Nephron (organoid): Measurements from ENCODE around the gene CISD1.
"Not testable (repeated sequence)": the region's sequence is repeated elsewhere in the genome, so short reads cannot be mapped to it uniquely, and the experiment has no call there.

Experiments used
- H3K27ac Mint-ChIP-seq, 3 experiments: 2 replicates each; pipeline ENCODE4 v1.8.0; 2020; ENCODE audit warnings: mixed read lengths in 3 of 3, mild to moderate bottlenecking in 2 of 3, moderate library complexity in 1 of 3
- H3K27me3 Mint-ChIP-seq: 2 replicates; pipeline ENCODE4 v1.8.0; 2021; ENCODE audit warnings: low read depth, mild to moderate bottlenecking, moderate library complexity, mixed read lengths
- H3K36me3 Mint-ChIP-seq: 2 replicates; pipeline ENCODE4 v1.8.0; 2020; ENCODE audit warnings: low read depth, mixed read lengths
- H3K4me1 Mint-ChIP-seq: 2 replicates; pipeline ENCODE4 v1.8.0; 2020; ENCODE audit warnings: mixed read lengths
- H3K4me3 Mint-ChIP-seq, 3 experiments: 2 replicates each; pipeline ENCODE4 v1.8.0; 2020; ENCODE audit warnings: mild to moderate bottlenecking in 3 of 3, mixed read lengths in 3 of 3, moderate library complexity in 2 of 3
- H3K9me3 Mint-ChIP-seq: 2 replicates; pipeline ENCODE4 v1.8.0; 2020; ENCODE audit warnings: mixed read lengths
- CTCF ChIP-seq, 3 experiments: fragments of 200-600 bp; sonication (generic); IDR thresholded peaks; one replicate each; pipeline ENCODE4 v1.5.0; 2021; ENCODE audit warnings: antibody characterized with exemption in 3 of 3; ENCODE audit not compliant: unreplicated experiment in 3 of 3

Gene CISD1

DNA sequence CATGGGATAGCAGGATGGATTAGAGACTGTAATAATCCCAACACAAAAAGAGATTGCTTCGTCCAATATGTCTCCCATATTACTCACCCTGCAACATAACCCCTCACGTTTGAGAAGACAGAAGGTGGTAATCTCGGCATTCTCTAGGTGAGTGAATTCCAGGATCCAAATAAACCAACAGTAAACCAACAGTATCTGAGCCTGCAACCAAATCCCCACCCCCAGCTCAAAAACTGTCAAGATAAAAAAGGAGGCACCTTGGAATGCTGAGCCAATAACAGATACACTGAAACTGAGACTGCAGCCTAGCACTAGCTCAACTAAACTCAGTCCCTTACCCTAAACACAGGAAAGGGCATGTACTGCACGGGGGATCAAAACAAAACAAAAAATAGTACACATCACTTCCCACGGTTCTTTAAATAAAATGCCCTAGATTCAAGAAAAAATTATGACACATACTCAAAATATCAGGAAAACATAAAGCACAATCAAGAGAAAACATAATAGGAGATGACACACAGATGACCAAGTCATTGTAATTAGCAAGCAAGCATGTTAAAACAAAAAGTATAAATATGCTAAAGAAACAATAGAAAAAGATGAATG, 29.3 kb upstream of the CISD1 start:
- H3K9me3 Mint-ChIP-seq = peaks cover 36% of the 10 kb centered on the region
- H3K27ac Mint-ChIP-seq = no peak overlapping the region
- H3K27me3 Mint-ChIP-seq = no peaks in the 10 kb centered on the region
- no peaks in the 10 kb centered on the region for H3K4me1 Mint-ChIP-seq
- no peak overlapping the region for H3K4me3 Mint-ChIP-seq
- no peak for TF ChIP-seq CTCF (IDR thresholded peaks at IDR 0.05; ENCODE audit: unreplicated experiment in 3 of 3)
- H3K36me3 Mint-ChIP-seq = peaks cover 75% of the 10 kb centered on the region

DNA sequence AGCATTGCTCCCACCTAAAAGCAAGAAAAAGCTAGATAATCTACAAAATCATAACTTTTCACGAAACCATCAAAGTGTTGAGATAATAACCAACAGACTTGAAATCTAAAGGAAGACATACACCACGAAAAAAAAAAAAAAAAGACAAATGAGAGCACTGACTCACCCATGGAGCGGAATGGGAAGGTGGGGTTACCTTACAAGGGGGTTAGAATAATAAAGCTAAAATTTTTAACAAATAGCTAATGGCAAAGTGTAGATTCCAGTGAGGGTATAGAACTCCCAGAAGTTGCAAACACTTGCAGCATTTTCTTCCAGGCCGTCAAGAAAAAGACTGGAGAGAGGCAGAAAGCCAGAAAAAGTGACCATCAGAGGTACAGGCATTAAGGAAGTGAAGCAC, 28.4 kb upstream of the CISD1 start:
- no peak for TF ChIP-seq CTCF (IDR thresholded peaks at IDR 0.05; ENCODE audit: unreplicated experiment in 3 of 3)
- Mint-ChIP-seq H3K27me3 (no peaks in the 10 kb centered on the region), H3K36me3 (peaks cover 73% of the 10 kb centered on the region), H3K4me1 (no peaks in the 10 kb centered on the region), H3K9me3 (peaks cover 39% of the 10 kb centered on the region), H3K4me3 (no peak overlapping the region), H3K27ac (no peak overlapping the region)

- no peak overlapping the region for H3K27ac Mint-ChIP-seq
- H3K36me3 Mint-ChIP-seq = peaks cover 69% of the 10 kb centered on the region
- no peaks in the 10 kb centered on the region for H3K27me3 Mint-ChIP-seq
- peaks cover 36% of the 10 kb centered on the region for H3K9me3 Mint-ChIP-seq
- H3K4me3 Mint-ChIP-seq = no peak overlapping the region
- no peak for TF ChIP-seq CTCF (IDR thresholded peaks at IDR 0.05; ENCODE audit: unreplicated experiment in 3 of 3)
- H3K4me1 Mint-ChIP-seq = no peaks in the 10 kb centered on the region
These were observed 27.6 kb upstream of the CISD1 start for GRCh38 chr10:58241346-58241745.

- H3K4me3 Mint-ChIP-seq = no peak overlapping the region
- H3K36me3 Mint-ChIP-seq = peaks cover 52% of the 10 kb centered on the region
- no peaks in the 10 kb centered on the region for H3K27me3 Mint-ChIP-seq
- no peaks in the 10 kb centered on the region for H3K4me1 Mint-ChIP-seq
- peaks cover 38% of the 10 kb centered on the region for H3K9me3 Mint-ChIP-seq
- H3K27ac Mint-ChIP-seq = no peak overlapping the region
- no peak for TF ChIP-seq CTCF (IDR thresholded peaks at IDR 0.05; ENCODE audit: unreplicated experiment in 3 of 3)
These were observed 25.7 kb upstream of the CISD1 start for GRCh38 chr10:58243269-58243668.

DNA sequence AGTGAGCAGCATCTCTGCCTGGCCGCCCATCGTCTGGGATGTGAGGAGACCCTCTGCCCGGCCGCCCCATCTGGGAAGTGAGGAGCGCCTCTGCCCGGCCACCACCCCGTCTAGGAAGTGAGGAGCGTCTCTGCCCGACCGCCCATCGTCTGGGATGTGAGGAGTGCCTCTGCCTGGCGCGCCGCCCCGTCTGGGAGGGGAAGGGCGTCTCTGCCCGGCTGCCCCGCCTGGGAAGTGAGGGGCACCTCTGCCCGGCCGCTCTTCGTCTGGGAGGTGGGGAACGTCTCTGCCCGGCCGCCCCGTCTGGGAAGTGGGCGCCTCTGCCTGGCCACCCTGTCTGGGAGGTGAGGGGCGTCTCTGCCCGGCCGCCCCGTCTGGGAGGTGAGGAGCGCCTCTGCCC, 25.2 kb upstream of the CISD1 start:
- H3K27ac Mint-ChIP-seq, H3K4me1 Mint-ChIP-seq, H3K4me3 Mint-ChIP-seq, H3K27me3 Mint-ChIP-seq: not testable (repeated sequence)
- Mint-ChIP-seq H3K9me3 (peaks cover 42% of the 10 kb centered on the region), H3K36me3 (peaks cover 57% of the 10 kb centered on the region)

DNA sequence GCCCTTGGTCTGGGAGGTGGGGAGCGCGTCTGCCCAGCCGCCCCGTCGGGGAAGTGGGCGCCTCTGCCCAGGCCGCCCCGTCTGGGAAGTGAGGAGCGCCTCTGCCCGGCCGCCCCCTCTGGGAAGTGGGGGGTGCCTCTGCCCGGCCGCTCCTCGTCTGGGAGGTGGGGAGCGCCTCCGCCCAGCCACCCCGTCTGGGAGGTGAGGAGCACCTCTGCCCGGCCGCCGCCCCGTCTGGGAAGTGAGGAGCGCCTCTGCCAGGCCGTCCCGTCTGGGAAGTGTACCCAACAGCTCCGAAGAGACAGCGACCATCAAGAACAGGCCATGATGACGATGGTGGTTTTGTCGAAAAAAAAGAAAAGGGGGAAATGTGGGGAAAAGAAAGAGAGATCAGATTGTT, 24.7 kb upstream of the CISD1 start:
- not testable (repeated sequence) for H3K4me1 Mint-ChIP-seq, H3K27me3 Mint-ChIP-seq, H3K27ac Mint-ChIP-seq, H3K4me3 Mint-ChIP-seq
- Mint-ChIP-seq H3K9me3 (peaks cover 42% of the 10 kb centered on the region), H3K36me3 (peaks cover 57% of the 10 kb centered on the region)

DNA sequence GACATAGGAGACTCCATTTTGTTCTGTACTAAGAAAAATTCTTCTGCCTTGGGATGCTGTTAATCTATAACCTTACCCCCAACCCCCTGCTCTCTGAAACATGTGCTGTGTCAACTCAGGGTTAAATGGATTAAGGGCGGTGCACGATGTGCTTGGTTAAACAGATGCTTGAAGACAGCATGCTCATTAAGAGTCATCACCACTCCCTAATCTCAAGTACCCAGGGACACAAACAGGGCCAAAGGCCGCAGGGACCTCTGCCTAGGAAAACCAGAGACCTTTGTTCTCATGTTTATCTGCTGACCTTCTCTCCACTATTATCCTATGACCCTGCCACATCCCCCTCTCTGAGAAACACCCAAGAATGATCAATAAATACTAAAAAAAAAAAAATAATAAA, 24.3 kb upstream of the CISD1 start:
- peaks cover 42% of the 10 kb centered on the region for H3K9me3 Mint-ChIP-seq
- H3K4me1 Mint-ChIP-seq, H3K4me3 Mint-ChIP-seq, H3K27ac Mint-ChIP-seq, H3K27me3 Mint-ChIP-seq: not testable (repeated sequence)
- H3K36me3 Mint-ChIP-seq = peaks cover 57% of the 10 kb centered on the region
